Testis (tissue), 3 donors: ENCODE data around the gene SLC25A21. TPM values are rescaled to one million over a fixed set of nuclear protein-coding genes. Genes with fewer than 3 reads are reported as not detected.

ENCODE experiments used
- DNase-seq: peaks from one replicate; pipeline ENCODE4 v3.0.0-alpha.2; 2019
- H3K27ac ChIP-seq, 2 donors: fragments of 200-600 bp; sonication (generic); one replicate each; pipeline ENCODE4 v1.5.1; 2019
- H3K27me3 ChIP-seq: fragments of 200-600 bp; sonication (generic); one replicate; pipeline ENCODE4 v1.5.1; 2019
- H3K36me3 ChIP-seq: fragments of 200-600 bp; sonication (generic); one replicate; pipeline ENCODE4 v1.5.1; 2017; ENCODE audit warnings: low read depth; ENCODE audit errors: missing control alignments
- H3K4me1 ChIP-seq: fragments of 200-600 bp; sonication (generic); one replicate; pipeline ENCODE4 v1.5.1; 2019
- H3K4me3 ChIP-seq, 2 donors: fragments of 200-600 bp; sonication (generic); one replicate each; pipeline ENCODE4 v1.5.1; 2017 to 2019
- H3K9me3 ChIP-seq: fragments of 200-600 bp; sonication (generic); one replicate; pipeline ENCODE4 v1.5.1; 2017
- POLR2A ChIP-seq: fragments of 450-650 bp; IDR thresholded peaks from one replicate; pipeline ENCODE4 v1.6.1; 2017; ENCODE audit warnings: antibody characterized with exemption, mild to moderate bottlenecking, moderate library complexity
- WGBS, 2 donors: methylation state at CpG; one replicate each; pipeline ENCODE4 v1.1.5; 2018; 5-methylcytosine and 5-hydroxymethylcytosine counted together
- intact Hi-C: fragments of 100-400 bp; cut with DNase I; formaldehyde crosslinking; loops from one replicate; pipeline ENCODE4 v1.15.1; 2023; ENCODE audit warnings: low total_unique reads
- polyA plus RNA-seq: library from polyadenylated mRNA; stranded (reverse); fragments of 350-450 nt; fragmentation: Illumina TruSeq; extraction: RNeasy Lipid Tissue Mini Kit (QIAGEN cat#74804); gene quantifications from one replicate; pipeline ENCODE4 v1.2.3, GENCODE V29; 2014; ENCODE audit warnings: low read depth, low replicate concordance; ENCODE audit not compliant: insufficient read depth
- total RNA-seq, 2 donors: library from RNA; depleted of rRNA; stranded (reverse); fragments of >200 nt; gene quantifications; one replicate each; pipeline ENCODE4 v1.2.3, GENCODE V29; 2016
- TF ChIP-seq, protein P1 (sequence below), 3 experiments: fragments of 450-650 bp in 2 of 3; fragments of 200-600 bp in 1 of 3; sonication (generic) in 1 of 3; IDR thresholded peaks; one replicate each; pipeline ENCODE4 v1.5.1; 2016 to 2019; ENCODE audit warnings: antibody characterized with exemption in 3 of 3, mild to moderate bottlenecking in 2 of 3, moderate library complexity in 1 of 3

The SLC25A21 gene
- total and polyA plus RNA-seq, 3 donors from 2014 or later = 4.4 to 16.0 (median 13.6) TPM

DNA sequence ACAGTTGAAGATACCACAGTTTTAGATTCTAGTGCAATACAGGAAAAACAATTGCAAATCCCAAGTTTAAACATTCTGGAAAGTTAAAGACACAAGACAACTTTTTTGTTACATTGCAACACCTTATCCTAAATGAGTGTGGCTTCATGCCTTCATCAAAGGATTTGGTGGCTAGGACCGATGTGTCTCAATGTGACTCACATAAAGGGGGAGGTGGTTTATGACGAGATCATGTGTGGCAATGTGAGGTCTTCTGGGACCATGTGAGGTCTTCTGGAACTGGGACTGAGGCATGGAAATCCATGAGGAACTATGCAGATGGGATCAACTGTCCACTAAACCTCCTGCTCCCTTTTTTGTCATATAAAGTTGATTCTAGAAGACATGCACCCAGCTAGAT, 344.5 kb downstream of the SLC25A21 start:
- 30 to 37% methylated on average over 2 of the region's 2 CpGs for WGBS, 2 donors
- no peaks in the 10 kb centered on the region for H3K27me3 ChIP-seq
- intact Hi-C loops = no loop called here

DNA sequence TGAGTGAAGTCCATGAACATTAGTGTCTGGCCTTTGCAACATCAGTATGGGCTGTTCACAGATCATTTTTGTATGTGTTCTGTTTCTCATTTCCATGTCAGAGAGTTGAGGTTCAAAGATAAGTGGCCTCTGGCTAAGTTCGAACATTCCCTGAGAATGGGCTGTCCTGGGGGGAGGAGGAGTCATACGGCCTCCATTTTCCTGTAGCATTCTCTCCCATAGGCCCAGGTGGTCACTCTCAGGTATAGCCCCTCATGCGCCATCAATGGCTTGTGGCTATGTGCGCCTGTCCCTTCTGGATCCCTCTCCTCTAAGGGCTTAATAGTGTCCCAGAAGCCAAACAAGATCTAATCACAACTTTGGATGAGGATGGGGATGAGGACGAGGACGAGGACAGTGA, 345.8 kb downstream of the SLC25A21 start:
- no peaks in the 10 kb centered on the region for H3K9me3 ChIP-seq
- H3K4me1 ChIP-seq = no peaks in the 10 kb centered on the region
- no peaks in the 10 kb centered on the region for H3K27me3 ChIP-seq
- 85 to 89% methylated on average over 6 of the region's 6 CpGs for WGBS, 2 donors
- intact Hi-C loops = no loop called here
- DNase-seq = no peak
- no peak overlapping the region for H3K27ac ChIP-seq
- TF ChIP-seq POLR2A = no peak
- TF ChIP-seq, protein P1, sequence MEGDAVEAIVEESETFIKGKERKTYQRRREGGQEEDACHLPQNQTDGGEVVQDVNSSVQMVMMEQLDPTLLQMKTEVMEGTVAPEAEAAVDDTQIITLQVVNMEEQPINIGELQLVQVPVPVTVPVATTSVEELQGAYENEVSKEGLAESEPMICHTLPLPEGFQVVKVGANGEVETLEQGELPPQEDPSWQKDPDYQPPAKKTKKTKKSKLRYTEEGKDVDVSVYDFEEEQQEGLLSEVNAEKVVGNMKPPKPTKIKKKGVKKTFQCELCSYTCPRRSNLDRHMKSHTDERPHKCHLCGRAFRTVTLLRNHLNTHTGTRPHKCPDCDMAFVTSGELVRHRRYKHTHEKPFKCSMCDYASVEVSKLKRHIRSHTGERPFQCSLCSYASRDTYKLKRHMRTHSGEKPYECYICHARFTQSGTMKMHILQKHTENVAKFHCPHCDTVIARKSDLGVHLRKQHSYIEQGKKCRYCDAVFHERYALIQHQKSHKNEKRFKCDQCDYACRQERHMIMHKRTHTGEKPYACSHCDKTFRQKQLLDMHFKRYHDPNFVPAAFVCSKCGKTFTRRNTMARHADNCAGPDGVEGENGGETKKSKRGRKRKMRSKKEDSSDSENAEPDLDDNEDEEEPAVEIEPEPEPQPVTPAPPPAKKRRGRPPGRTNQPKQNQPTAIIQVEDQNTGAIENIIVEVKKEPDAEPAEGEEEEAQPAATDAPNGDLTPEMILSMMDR (IDR thresholded peaks at IDR 0.05) = no peak
- H3K36me3 ChIP-seq = no peaks in the 10 kb centered on the region
- no peak overlapping the region for H3K4me3 ChIP-seq

More for the DNA sequence above, 344.5 kb downstream of the SLC25A21 start:
- Histone ChIP-seq H3K27ac (no peak overlapping the region), H3K9me3 (no peaks in the 10 kb centered on the region), H3K4me1 (no peaks in the 10 kb centered on the region), H3K4me3 (no peak overlapping the region), H3K36me3 (no peaks in the 10 kb centered on the region)
- TF ChIP-seq POLR2A = no peak
- TF ChIP-seq, protein P1 (IDR thresholded peaks at IDR 0.05) = no peak
- no peak for DNase-seq

DNA sequence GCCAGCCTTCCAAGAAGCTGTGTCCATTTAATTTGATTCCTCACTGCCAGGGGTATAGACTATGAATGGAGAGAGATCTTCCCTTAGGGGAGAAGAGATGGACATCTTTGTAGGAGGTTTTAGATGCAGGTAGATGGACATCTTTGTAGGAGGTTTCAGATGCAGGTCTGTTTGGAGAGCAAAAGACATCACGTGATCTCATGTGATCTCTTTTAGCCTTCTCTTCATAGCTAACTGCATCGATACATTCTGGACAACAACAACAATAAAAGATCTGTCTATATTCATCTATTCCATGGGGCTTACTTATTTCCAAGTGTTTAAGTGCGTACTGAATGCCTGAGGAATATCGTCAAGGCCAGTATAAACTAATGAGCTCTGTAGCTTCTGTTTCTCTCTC, 347.6 kb downstream of the SLC25A21 start:
- Histone ChIP-seq H3K4me3 (no peak overlapping the region), H3K27ac (no peak overlapping the region), H3K9me3 (no peaks in the 10 kb centered on the region), H3K36me3 (no peaks in the 10 kb centered on the region), H3K4me1 (no peaks in the 10 kb centered on the region), H3K27me3 (no peaks in the 10 kb centered on the region)
- intact Hi-C loops = no loop called here
- WGBS, 2 donors = 91 to 92% methylated on average over 4 of the region's 4 CpGs
- TF ChIP-seq, protein P1 (IDR thresholded peaks at IDR 0.05) = no peak
- no peak for TF ChIP-seq POLR2A
- no peak for DNase-seq

DNA sequence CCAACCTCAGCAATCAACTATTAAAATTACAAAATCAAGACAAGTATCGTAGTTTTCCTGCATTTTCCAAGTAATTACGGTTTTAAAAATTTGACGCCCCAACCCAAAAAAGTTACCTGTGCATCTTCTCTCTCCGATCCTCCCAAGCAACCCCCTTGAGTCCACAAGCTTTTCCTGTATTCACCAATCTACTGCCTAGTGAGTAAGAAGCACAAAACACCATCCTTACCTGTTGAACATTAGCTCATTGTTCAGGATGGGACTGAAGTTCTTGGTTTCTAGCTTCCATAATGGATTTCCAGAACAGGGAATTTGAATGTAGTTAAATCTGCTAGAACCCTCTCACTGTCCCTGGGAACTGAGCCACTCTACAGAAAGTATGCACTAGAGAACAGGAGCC, 348.8 kb downstream of the SLC25A21 start:
- no peak overlapping the region for H3K27ac ChIP-seq

DNA sequence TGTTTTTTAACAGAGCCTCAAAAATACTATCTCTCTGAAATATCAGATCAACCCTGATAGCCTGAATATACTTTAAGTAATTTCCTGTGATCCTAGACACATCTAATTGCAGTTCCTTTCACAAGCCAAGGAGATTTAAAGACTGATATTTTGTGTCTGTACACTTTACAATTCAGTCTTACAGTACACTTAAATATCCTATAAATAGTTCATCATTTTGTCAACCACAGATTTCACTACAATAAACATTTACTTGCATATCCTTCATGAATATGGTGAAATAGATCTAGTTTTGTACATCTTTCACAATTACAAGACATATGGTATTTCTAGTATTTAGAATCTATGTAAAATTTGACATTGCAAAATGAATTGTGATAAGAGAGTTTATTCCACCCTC, 349.7 kb downstream of the SLC25A21 start:
- intact Hi-C loops = no loop called here
- TF ChIP-seq, protein P1 (IDR thresholded peaks at IDR 0.05) = no peak
- TF ChIP-seq POLR2A = no peak
- H3K27me3 ChIP-seq = no peaks in the 10 kb centered on the region
- H3K4me1 ChIP-seq = no peaks in the 10 kb centered on the region
- H3K27ac ChIP-seq = no peak overlapping the region
- no peaks in the 10 kb centered on the region for H3K36me3 ChIP-seq
- no peak overlapping the region for H3K4me3 ChIP-seq
- H3K9me3 ChIP-seq = no peaks in the 10 kb centered on the region
- DNase-seq = no peak

More for the DNA sequence above, 348.8 kb downstream of the SLC25A21 start:
- WGBS, 2 donors = 70 to 73% methylated on average over 4 of the region's 4 CpGs
- TF ChIP-seq, protein P1 (IDR thresholded peaks at IDR 0.05) = no peak
- no peak for TF ChIP-seq POLR2A
- Histone ChIP-seq H3K4me1 (no peaks in the 10 kb centered on the region), H3K4me3 (no peak overlapping the region), H3K9me3 (no peaks in the 10 kb centered on the region), H3K27me3 (no peaks in the 10 kb centered on the region), H3K36me3 (no peaks in the 10 kb centered on the region)
- intact Hi-C loops = no loop called here
- DNase-seq = no peak
